Measurements from ENCODE around the gene HOXC9. TPM values are rescaled to one million over a fixed set of nuclear protein-coding genes. Genes with fewer than 3 reads are reported as not detected.

HOXC9 gene
- total RNA-seq, 1 donor from 2014 or later = not detected

- no peak for DNase-seq (ENCODE audit: low read depth in 2 of 2)
These were observed 36.3 kb upstream of the HOXC9 start for GRCh38 chr12:53963434-53964314.

DNA sequence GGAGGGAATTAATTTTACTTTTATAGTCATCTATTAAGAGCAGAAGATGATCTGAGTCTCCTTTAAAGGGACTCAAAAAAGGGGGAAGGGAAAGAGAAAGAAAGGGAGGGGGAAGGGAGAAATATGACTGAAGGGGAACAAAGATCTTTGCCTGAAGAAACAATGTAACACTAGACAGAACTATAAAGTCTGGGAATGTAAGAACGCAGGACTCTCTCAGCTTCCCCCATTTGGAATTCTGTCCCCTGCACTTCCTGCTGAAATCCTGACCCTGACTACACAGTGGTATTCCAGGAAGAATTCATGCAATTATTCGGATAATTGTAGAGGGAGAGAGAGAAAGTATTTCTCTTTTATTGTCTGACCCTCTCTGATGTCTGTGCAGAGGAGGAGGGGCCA lies 35.6 kb upstream of the HOXC9 start:
- no peak for DNase-seq (ENCODE audit: low read depth in 2 of 2)

DNA sequence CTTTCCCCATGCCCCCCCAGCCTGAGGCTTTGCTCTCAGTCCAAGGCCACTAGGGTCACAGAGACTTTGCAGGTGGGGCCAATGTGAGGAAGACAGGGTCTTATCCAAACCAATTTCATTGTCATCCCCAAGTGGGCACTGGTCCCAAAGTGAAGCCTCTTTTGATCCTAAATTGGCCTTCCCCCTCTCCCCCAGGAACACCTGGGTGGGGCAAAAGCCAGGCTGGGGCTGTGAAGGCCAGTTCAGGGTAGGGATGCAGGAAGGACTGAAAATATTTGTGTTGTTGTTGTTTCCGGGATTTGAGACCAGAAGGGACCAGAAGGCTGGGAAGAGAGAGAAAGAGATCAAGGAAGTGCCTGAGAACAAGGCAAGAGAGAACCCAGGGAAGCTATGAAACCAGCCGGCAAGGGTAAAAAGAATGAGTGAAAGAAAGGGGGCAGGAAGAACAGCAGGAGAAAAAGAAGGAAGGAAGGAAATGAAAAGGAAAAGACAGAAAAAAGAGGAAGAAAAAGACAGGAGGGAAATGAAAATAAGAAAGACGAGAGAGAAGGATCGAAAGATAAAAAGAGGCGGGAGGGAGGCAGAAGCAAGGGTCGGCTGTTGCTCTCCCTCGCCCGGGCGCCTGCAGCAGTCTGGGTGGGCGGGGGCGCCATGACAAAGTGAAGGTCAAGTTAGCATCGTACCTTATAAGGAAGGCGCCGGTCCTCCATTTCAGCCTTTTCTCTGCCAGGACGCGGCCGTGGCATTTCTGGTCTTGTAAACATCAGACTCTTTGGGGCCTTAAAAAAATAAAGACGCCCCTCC lies 34.5 kb upstream of the HOXC9 start:
- DNase-seq (ENCODE audit: low read depth in 2 of 2) = no peak

DNA sequence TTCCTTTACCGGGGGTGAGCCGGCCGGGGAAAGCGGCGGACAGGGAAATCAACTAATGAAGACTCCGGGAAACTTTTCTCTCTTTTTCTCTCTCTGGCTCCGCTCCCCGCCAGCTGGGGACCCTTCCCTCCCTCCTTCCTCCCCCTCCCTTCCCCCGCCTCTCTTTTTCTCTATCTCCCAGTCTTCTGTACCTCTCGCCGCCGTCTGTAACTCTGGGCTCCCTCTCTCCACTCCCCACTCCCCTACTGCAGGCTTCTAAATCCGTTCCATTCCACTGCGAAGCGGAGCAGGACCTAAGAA lies 33.9 kb upstream of the HOXC9 start:
- no peak for DNase-seq (ENCODE audit: low read depth in 2 of 2)

GRCh38 chr12:53966385-53967133 lies 33.4 kb upstream of the HOXC9 start:
- no peak for DNase-seq (ENCODE audit: low read depth in 2 of 2)

DNA sequence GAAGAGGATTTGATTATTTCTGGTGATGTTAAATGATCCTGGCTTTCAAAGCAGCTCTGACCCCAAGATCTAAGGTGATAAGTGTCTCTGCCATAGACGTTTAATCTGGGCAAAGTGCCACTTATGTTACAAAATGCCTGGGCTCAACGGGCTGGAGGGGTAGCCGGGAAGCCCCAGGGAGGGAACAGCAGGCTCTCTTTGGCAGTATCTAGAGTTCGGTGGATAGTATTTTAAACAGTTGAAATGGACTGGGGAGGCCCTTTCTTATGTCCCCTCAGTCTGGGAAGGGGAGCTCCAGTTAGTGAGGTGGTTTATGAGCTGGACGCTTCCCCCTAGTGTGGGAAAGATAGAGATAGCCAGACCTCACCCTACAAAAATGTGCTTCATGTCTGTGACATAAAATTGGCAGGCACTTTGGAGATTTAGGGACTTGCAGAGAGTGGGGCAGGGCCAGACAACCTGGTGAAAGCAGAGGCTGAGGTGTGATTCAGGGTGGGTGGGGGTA lies 32.5 kb upstream of the HOXC9 start:
- no peak for DNase-seq (ENCODE audit: low read depth in 2 of 2)

- no peak for DNase-seq (ENCODE audit: low read depth in 2 of 2)
These were observed 31.5 kb upstream of the HOXC9 start for GRCh38 chr12:53968214-53969127.

DNA sequence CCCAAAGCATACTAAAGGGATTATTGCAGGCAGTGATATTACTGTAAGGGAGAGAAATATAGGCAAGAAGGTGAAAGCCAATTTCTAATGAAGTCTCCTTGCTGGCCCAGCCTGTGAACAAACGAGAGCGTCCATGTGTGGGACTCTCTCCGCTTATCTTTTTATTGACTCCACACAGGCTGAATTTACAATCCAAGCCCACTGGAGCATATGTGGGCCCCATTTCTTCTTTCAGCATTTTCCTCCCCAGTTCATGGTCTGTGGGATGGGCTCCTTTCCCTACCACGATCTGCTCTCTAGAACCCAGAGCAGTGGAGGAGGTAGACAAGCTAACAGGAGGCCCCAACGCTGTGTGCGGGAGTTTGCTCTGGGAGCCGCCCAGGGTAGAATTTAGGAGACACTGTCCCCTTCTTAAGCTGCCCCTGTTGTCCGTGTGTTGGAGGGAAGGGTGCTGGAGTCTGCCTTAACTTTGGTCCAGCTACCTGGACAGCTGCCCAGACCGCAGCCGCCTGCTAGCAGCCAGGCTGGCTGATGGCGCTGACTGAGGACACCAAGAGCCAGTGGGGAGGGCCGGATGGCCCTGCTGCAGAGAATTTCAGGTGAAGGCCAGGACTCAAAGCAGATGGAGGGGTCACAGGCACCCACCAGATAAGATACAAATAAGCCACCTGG lies 30.2 kb upstream of the HOXC9 start:
- no peak for DNase-seq (ENCODE audit: low read depth in 2 of 2)

DNA sequence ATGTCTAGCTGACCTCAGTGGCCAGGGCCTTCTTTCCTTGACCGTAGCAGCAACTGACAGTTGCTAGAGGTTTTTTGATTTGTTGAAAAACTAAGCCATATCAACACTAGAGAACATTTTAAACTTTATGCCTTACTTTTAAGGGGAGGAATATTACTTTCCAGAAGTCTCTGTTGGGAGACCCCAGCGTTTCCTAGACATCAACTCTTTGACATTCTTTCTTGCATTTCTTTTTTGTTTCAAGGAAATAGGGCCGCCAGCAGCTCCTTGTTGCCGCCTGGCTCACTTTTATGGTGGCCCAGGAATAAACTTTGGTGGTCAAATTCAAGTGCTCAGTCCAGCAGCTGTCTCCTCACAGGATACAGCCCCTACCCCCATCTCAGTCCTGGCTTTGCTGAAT lies 29.5 kb upstream of the HOXC9 start:
- DNase-seq (ENCODE audit: low read depth in 2 of 2) = no peak

DNA sequence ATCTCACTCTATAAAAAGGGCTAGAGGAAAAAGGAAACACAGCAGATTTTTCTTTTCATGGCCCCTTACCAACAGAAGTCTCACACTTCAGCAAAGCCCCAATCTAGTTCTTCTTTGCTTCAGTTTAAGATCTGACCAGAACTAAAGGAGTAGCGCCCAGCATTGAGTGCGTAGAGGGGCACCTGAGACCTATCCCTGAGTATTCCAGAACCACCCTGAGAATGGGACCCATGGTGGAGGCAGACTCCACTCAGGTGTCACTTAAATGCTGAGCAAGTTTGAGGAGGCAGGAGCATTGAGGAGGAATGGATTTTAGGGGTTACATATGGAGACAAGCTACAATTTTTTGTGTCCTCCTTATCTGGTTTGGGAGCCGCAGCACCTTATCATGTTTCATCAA lies 28.8 kb upstream of the HOXC9 start:
- DNase-seq (ENCODE audit: low read depth in 2 of 2) = no peak

GRCh38 chr12:53971686-53972085 lies 28.3 kb upstream of the HOXC9 start:
- DNase-seq (ENCODE audit: low read depth in 2 of 2) = no peak

DNA sequence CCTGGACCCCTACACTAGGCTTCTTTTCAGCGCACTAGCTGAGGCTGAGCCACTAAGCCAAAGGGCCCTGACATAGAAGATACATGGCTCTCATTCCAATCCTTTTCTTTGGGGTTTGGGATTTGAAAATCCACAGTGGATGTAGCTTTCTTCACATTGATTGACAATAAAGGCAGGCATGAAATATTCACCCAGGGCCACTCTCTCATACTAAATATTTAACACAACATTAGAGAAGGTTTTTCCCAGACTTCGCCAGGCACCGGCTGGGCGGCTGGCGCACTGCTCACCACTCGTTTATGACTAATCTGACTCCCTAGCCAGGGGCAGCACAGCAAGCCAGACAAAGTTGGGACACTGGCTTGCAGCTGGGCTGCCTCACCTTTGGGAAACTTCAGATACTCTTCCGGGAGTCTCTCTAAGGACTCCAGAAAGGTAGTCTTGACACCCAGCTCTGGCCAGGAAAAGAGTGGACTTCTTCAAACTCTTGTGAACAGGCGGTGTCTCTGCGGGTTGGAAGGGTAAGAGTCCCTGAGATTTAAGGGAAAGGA lies 27.7 kb upstream of the HOXC9 start:
- DNase-seq (ENCODE audit: low read depth in 2 of 2) = no peak

- DNase-seq (ENCODE audit: low read depth in 2 of 2) = no peak
These were observed 27.2 kb upstream of the HOXC9 start, which contains the start of gene HOXC11 for GRCh38 chr12:53972722-53973235. TSS of gene HOXC11 (plus strand) at chr12:53973126. CDS start at chr12:53973242, 116 bp downstream.

DNA sequence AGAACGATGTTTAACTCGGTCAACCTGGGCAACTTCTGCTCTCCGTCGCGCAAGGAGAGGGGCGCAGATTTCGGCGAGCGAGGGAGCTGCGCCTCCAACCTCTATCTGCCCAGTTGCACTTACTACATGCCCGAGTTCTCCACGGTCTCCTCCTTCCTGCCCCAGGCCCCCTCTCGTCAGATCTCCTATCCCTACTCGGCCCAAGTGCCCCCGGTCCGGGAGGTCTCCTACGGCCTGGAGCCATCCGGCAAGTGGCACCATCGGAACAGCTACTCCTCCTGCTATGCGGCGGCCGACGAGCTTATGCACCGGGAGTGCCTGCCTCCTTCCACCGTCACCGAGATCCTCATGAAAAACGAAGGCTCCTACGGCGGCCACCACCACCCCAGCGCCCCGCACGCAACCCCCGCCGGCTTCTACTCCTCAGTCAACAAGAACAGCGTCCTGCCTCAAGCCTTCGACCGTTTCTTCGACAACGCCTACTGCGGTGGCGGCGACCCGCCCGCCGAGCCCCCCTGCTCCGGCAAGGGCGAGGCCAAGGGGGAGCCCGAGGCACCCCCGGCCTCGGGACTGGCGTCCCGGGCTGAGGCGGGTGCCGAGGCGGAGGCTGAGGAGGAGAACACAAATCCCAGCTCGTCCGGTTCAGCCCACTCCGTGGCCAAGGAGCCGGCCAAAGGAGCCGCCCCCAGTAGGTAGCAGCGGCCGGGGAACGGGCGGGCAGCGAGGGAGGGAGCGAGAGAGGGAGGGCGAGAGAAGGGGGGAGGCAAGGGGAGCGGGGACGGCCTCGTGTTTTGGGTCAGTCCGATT lies 26.5 kb upstream of the HOXC9 start:
- DNase-seq (ENCODE audit: low read depth in 2 of 2) = no peak

DNA sequence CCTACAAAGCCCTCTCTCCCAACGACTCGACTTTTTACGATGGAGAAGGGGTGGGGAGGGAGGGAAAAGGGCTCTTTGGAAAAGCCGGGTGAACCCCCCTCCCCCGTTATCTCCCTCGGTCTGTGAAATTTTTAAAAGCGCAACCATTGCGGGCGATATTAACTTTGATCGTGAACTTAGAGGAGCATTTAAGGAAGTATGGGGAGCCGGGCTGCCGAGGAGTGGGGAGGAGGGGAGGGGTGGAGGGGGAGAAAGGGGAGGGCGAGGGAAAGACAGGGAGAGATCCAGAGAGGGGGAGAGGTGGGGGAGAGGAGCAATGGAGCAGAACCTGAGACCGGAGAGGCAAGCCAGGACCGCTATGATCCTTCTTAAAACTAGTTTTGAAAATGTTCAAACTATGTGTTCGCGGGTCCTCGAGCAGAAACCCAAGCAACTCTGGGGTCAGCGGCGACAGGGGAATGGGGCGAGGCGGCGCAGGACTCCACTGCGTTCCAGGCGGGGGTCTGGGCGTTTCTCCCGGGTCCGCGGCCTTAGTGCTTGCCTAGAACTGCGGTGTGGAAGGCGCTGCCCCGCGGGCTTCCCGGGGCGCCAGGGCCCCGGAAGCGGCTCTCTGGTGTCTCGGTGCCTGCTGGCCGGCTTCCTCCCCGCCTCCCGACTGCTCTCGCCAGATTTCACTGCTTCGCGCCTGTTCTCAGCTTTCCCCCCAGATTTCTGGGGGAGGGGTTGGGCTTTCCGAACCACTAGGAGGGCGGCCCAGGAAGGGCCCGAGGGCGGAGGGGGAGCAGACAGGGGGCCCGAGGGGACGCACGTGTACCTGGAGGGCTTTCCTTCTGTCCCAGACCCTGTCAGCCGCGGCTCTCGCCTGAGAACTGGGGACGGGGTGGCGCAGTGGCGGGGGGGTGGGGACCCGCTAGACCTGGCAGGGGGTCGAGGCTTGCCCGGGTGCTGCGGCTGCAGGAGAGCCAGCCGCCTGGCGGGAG lies 25.6 kb upstream of the HOXC9 start, which contains the start of gene HOTAIR:
HOTAIR (minus strand) TSS at position 871 of the 980 bp plus-strand sequence.
- DNase-seq (ENCODE audit: low read depth in 2 of 2) = no peak

- DNase-seq (ENCODE audit: low read depth in 2 of 2) = no peak
These were observed 24.9 kb upstream of the HOXC9 start for GRCh38 chr12:53975064-53975471.

DNA sequence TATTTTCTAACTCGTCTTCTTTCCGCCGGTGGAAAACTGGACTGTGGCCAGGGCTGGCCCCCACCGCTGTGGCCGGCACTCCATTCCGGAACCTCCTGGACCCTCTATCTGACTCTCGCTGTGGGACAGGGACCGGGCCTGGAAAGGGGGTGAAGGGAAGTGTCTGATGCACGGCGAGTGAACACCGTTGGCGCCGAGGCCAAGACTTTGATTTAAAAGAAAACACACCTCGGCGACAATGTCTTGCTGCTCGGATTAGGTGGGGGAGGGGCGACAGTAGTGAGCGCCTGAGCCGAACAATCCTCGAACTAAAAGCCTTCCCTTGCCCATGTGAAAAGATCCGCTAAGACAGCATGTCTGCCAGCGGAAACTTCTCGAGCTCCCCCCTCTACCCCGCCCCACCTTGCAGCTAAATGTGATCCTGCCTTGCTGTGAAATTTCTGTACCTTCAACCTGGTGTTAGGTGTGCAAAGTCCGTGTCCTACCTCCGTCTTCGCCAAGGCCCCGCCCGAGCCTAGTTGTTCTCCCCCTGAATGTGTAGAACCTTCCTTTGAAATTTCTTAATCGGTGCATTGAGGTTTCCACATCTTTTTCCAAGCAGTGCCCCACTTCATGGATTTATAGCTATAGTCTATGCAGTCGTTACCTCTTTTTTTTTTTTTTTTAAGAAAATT lies 24.3 kb upstream of the HOXC9 start:
- DNase-seq (ENCODE audit: low read depth in 2 of 2) = no peak
